H9 (cell line): ENCODE results near the gene AMMECR1. TPM values are rescaled to one million over a fixed set of nuclear protein-coding genes. Genes with fewer than 3 reads are reported as not detected.

Source experiments
- DNase-seq: peaks from one replicate; pipeline ENCODE4 v3.0.0-alpha.2; 2017
- H2AFZ ChIP-seq: one replicate; pipeline ENCODE4 v1.6.1; 2013; ENCODE audit warnings: mild to moderate bottlenecking, low read length, control low read depth, moderate library complexity
- H2AK5ac ChIP-seq: 2 replicates; pipeline ENCODE4 v1.6.1; 2013; ENCODE audit warnings: low read length, control low read depth, mixed read lengths; ENCODE audit not compliant: insufficient read length
- H2BK120ac ChIP-seq: one replicate; pipeline ENCODE4 v1.6.1; 2013; ENCODE audit warnings: low read depth, mild to moderate bottlenecking, low read length, control low read depth, inconsistent platforms; ENCODE audit not compliant: poor library complexity, severe bottlenecking
- H2BK12ac ChIP-seq: 2 replicates; pipeline ENCODE4 v1.6.1; 2013; ENCODE audit warnings: low read length, control low read depth, mixed read lengths, low read depth; ENCODE audit not compliant: insufficient read length
- H2BK15ac ChIP-seq: 2 replicates; pipeline ENCODE4 v1.6.1; 2013; ENCODE audit warnings: low read depth, low read length, control low read depth
- H2BK20ac ChIP-seq: one replicate; pipeline ENCODE4 v1.6.1; 2013; ENCODE audit warnings: low read depth, mild to moderate bottlenecking, low read length, control low read depth, inconsistent platforms; ENCODE audit not compliant: poor library complexity, severe bottlenecking
- H2BK5ac ChIP-seq: 2 replicates; pipeline ENCODE4 v1.6.1; 2013; ENCODE audit warnings: low read length, control low read depth, mixed read lengths; ENCODE audit not compliant: insufficient read length
- H3K14ac ChIP-seq: 2 replicates; pipeline ENCODE4 v1.6.1; 2013; ENCODE audit warnings: low read length, control low read depth; ENCODE audit not compliant: insufficient read depth
- H3K18ac ChIP-seq: 2 replicates; pipeline ENCODE4 v1.6.1; 2013; ENCODE audit warnings: low read depth, mild to moderate bottlenecking, mixed read lengths, low read length, control low read depth; ENCODE audit not compliant: insufficient read length
- H3K23ac ChIP-seq: 2 replicates; pipeline ENCODE4 v1.6.1; 2013; ENCODE audit warnings: low read length, control low read depth, mixed read lengths, low read depth; ENCODE audit not compliant: insufficient read length
- H3K23me2 ChIP-seq: 2 replicates; pipeline ENCODE4 v1.6.1; 2013; ENCODE audit warnings: low read depth, mild to moderate bottlenecking, mixed read lengths, low read length, control low read depth; ENCODE audit not compliant: insufficient read length, poor library complexity, severe bottlenecking
- H3K27ac ChIP-seq: 2 replicates; pipeline ENCODE4 v1.5.1; 2013; ENCODE audit warnings: low read length, control low read depth, mixed read lengths, low read depth; ENCODE audit not compliant: insufficient read length
- H3K27me3 ChIP-seq: 2 replicates; pipeline ENCODE4 v1.6.1; 2013; ENCODE audit warnings: low read length, control low read depth, inconsistent platforms; ENCODE audit not compliant: insufficient read depth
- H3K4ac ChIP-seq: 2 replicates; pipeline ENCODE4 v1.6.1; 2013; ENCODE audit warnings: low read depth, mild to moderate bottlenecking, control low read depth, inconsistent platforms, low read length, moderate library complexity
- H3K4me1 ChIP-seq: 2 replicates; pipeline ENCODE4 v1.6.1; 2013; ENCODE audit warnings: low read length, control low read depth, inconsistent platforms; ENCODE audit not compliant: insufficient read depth
- H3K4me2 ChIP-seq: 2 replicates; pipeline ENCODE4 v1.6.1; 2013; ENCODE audit warnings: low read length, control low read depth, mixed read lengths; ENCODE audit not compliant: insufficient read length, insufficient read depth
- H3K56ac ChIP-seq: 2 replicates; pipeline ENCODE4 v1.6.1; 2013; ENCODE audit warnings: low read depth, mild to moderate bottlenecking, mixed read lengths, low read length, control low read depth; ENCODE audit not compliant: insufficient read length
- H3K79me1 ChIP-seq: 2 replicates; pipeline ENCODE4 v1.6.1; 2013; ENCODE audit warnings: low read depth, mild to moderate bottlenecking, moderate library complexity, low read length, control low read depth, inconsistent platforms; ENCODE audit not compliant: insufficient read depth, poor library complexity, severe bottlenecking
- H3K79me2 ChIP-seq: 2 replicates; pipeline ENCODE4 v1.6.1; 2013; ENCODE audit warnings: low read length, control low read depth, inconsistent platforms; ENCODE audit not compliant: insufficient read depth
- H3K9ac ChIP-seq: 2 replicates; pipeline ENCODE4 v1.6.1; 2013; ENCODE audit warnings: low read length, control low read depth, mixed read lengths; ENCODE audit not compliant: insufficient read length; ENCODE audit errors: extremely low read depth
- H3K9me3 ChIP-seq: one replicate; pipeline ENCODE4 v1.6.1; 2013; ENCODE audit warnings: low read depth, low read length, inconsistent platforms; ENCODE audit not compliant: control insufficient read depth
- H3T11ph ChIP-seq: one replicate; pipeline ENCODE4 v1.6.1; 2013; ENCODE audit warnings: mild to moderate bottlenecking, low read length, control low read depth, inconsistent platforms
- H4K20me1 ChIP-seq: one replicate; pipeline ENCODE4 v1.6.1; 2013; ENCODE audit not compliant: control insufficient read depth, insufficient read length, insufficient read depth
- H4K5ac ChIP-seq: 2 replicates; pipeline ENCODE4 v1.6.1; 2013; ENCODE audit warnings: low read depth, mild to moderate bottlenecking, mixed read lengths, low read length, control low read depth; ENCODE audit not compliant: insufficient read length
- H4K8ac ChIP-seq: replicated peaks from 2 replicates; pipeline ENCODE4 v1.6.1; 2013; ENCODE audit warnings: low read length, control low read depth, mixed read lengths, low read depth; ENCODE audit not compliant: insufficient read length
- H4K91ac ChIP-seq: 2 replicates; pipeline ENCODE4 v1.6.1; 2013; ENCODE audit warnings: low read depth, mild to moderate bottlenecking, moderate library complexity, mixed read lengths, low read length, control low read depth; ENCODE audit not compliant: insufficient read length
- H3K27ac Mint-ChIP-seq, 3 experiments: 2 replicates in 2 of 3; 3 replicates in 1 of 3; pipeline ENCODE4 v1.8.0; 2020 to 2021; ENCODE audit warnings: mixed read lengths in 3 of 3, mild to moderate bottlenecking in 1 of 3, moderate library complexity in 1 of 3
- H3K27me3 Mint-ChIP-seq: 2 replicates; pipeline ENCODE4 v1.8.0; 2021; ENCODE audit warnings: low read depth, mild to moderate bottlenecking, moderate library complexity, mixed read lengths
- H3K36me3 Mint-ChIP-seq, 3 experiments: 2 replicates in 2 of 3; 3 replicates in 1 of 3; pipeline ENCODE4 v1.8.0; 2020 to 2021; ENCODE audit warnings: low read depth in 3 of 3, mixed read lengths in 3 of 3; ENCODE audit not compliant: insufficient read depth in 1 of 3
- H3K4me1 Mint-ChIP-seq, 2 experiments: 2 replicates each; pipeline ENCODE4 v1.8.0; 2020; ENCODE audit warnings: mixed read lengths in 2 of 2
- H3K4me3 Mint-ChIP-seq, 2 experiments: 2 replicates in 1 of 2; 3 replicates in 1 of 2; pipeline ENCODE4 v1.8.0; 2020 to 2021; ENCODE audit warnings: mild to moderate bottlenecking in 2 of 2, mixed read lengths in 2 of 2, moderate library complexity in 1 of 2
- H3K9me3 Mint-ChIP-seq, 2 experiments: 2 replicates in 1 of 2; 3 replicates in 1 of 2; pipeline ENCODE4 v1.8.0; 2020; ENCODE audit warnings: mild to moderate bottlenecking in 2 of 2, mixed read lengths in 2 of 2, moderate library complexity in 1 of 2
- WGBS: extraction: QIAGEN DNeasy Blood & Tissue Kit; methylation state at CpG from one replicate; pipeline ENCODE4 v1.1.7; 2013; ENCODE audit warnings: missing lambda C conversion rate, low lambda C conversion rate, mixed read lengths; ENCODE audit not compliant: insufficient read length; ENCODE audit errors: extremely low coverage; 5-methylcytosine and 5-hydroxymethylcytosine counted together
- total RNA-seq: library from RNA; stranded (reverse); gene quantifications from 2 replicates; pipeline ENCODE4 v1.2.1, GENCODE V29; 2021
- TF ChIP-seq, protein P1 (sequence below): fragments of 200-600 bp; sonication (generic); conservative IDR thresholded peaks from 3 replicates; pipeline ENCODE4 v1.8.0; 2021; ENCODE audit warnings: antibody characterized with exemption, mild to moderate bottlenecking

The AMMECR1 gene
- total RNA-seq, 1 experiment from 2014 or later, result 28.5 TPM

DNA sequence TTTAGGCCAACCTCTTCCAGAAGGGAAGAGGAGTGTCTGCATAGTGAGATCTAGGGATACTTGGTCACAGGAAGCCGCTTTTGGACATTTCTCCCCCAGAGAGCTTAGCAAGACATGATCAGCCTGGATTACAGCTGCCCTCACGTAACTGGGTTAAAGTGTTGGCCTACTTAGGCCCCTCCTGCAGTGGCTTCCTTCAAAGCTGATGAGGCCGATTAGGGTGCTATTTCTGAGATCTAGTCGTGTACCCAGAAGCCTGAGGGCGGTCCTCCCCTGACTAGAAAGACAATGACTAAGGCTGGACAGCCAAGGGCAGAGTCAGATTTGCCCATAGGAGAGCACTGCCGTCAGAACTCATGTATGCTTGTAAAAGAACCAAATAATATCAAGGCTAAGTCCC, 135.0 kb downstream of the AMMECR1 start:
- Histone ChIP-seq H3T11ph (no peak overlapping the region), H3K9ac (no peak overlapping the region), H3K27ac (no peak overlapping the region), H3K4me1 (peaks cover 4% of the 10 kb centered on the region; the same call in 1 of the 2 replicates), H2BK120ac (no peak overlapping the region), H4K8ac (no peak overlapping the region), H3K18ac (no peak overlapping the region), H4K20me1 (no peaks in the 10 kb centered on the region), H3K4me2 (no peak overlapping the region), H3K79me1 (no peaks in the 10 kb centered on the region), H3K23me2 (no peaks in the 10 kb centered on the region), H3K23ac (no peak overlapping the region), H4K5ac (no peak overlapping the region), H3K79me2 (no peaks in the 10 kb centered on the region), H2AK5ac (no peak overlapping the region), H2AFZ (no peak overlapping the region), H3K14ac (no peak overlapping the region), H3K9me3 (no peaks in the 10 kb centered on the region), H3K27me3 (no peaks in the 10 kb centered on the region), H2BK15ac (no peak overlapping the region; the same call in 1 of the 2 replicates), H3K4ac (no peak overlapping the region), H3K56ac (no peak overlapping the region), H2BK20ac (no peak overlapping the region), H2BK5ac (peak overlapping the region; percentile 31), H2BK12ac (no peak overlapping the region), H4K91ac (no peak overlapping the region)
- Mint-ChIP-seq H3K27ac (no peak overlapping the region), H3K9me3 (peaks cover 6 to 7% of the 10 kb centered on the region in 2 experiments; a peak in 4 of 5 replicates), H3K27me3 (no peaks in the 10 kb centered on the region), H3K4me3 (no peak overlapping the region), H3K4me1 (peaks cover 22 to 29% of the 10 kb centered on the region in 2 experiments), H3K36me3 (peaks cover 7 to 16% (median 7%) of the 10 kb centered on the region in 3 experiments; a peak in 6 of 7 replicates)
- no CpG with 5 or more reads among the region's 6 CpGs for WGBS
- TF ChIP-seq, protein P1, sequence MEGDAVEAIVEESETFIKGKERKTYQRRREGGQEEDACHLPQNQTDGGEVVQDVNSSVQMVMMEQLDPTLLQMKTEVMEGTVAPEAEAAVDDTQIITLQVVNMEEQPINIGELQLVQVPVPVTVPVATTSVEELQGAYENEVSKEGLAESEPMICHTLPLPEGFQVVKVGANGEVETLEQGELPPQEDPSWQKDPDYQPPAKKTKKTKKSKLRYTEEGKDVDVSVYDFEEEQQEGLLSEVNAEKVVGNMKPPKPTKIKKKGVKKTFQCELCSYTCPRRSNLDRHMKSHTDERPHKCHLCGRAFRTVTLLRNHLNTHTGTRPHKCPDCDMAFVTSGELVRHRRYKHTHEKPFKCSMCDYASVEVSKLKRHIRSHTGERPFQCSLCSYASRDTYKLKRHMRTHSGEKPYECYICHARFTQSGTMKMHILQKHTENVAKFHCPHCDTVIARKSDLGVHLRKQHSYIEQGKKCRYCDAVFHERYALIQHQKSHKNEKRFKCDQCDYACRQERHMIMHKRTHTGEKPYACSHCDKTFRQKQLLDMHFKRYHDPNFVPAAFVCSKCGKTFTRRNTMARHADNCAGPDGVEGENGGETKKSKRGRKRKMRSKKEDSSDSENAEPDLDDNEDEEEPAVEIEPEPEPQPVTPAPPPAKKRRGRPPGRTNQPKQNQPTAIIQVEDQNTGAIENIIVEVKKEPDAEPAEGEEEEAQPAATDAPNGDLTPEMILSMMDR, result no peak
- no peak for DNase-seq
